GM19372 (cell line): ENCODE data around the gene RPS6KB1.
A peak's percentile ranks its signal among the peaks of the same experiment; 100 is the strongest.
"Not testable (repeated sequence)": the region's sequence is repeated elsewhere in the genome, so short reads cannot be mapped to it uniquely, and the experiment has no call there.

ENCODE experiments used
- ATAC-seq: cut with Tn5 transposase; IDR thresholded peaks from one replicate; pipeline ENCODE4 v1.9.1; 2021; ENCODE audit warnings: mild to moderate bottlenecking, low read depth, moderate library complexity; ENCODE audit not compliant: unreplicated experiment

Gene RPS6KB1

DNA sequence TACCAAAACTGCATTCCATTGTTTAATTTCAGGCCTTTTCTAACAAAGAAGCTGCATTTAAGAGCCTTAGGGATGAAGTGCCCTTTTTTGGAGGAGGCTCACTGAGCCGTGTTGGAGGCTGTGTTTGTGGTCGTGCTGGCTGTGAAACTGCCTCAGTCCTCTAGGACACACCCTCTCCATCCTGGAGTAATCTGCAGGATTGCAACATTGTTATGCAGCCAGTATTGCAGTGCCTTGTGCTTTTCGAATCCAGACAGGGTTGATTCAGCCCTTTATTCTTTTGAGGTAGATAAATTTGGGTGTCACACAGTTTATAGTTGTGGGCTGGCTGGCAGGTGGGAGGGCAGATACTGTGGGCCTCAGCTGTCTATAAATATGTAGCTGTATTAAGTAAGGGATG lies 37.8 kb downstream of the RPS6KB1 start:
- ATAC-seq = not testable (repeated sequence)

DNA sequence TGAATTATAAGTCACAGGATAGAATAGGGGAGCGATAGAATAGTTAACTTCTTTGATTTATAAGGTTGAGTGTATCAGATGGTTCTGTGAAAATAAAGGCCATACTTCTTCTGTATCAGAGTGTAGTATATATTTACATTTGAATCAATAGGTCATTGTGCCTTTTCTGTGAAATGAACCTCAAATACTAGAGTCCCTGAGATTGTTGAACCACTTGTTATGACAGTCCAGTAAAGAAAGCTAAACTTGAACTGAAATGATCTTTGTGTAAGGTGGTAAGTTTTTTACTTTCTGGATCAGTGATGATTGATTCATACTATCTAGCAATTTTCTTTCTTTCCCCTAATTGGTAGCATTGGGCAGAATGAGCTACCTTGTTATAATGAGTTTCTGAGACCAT lies 40.4 kb downstream of the RPS6KB1 start:
- not testable (repeated sequence) for ATAC-seq

DNA sequence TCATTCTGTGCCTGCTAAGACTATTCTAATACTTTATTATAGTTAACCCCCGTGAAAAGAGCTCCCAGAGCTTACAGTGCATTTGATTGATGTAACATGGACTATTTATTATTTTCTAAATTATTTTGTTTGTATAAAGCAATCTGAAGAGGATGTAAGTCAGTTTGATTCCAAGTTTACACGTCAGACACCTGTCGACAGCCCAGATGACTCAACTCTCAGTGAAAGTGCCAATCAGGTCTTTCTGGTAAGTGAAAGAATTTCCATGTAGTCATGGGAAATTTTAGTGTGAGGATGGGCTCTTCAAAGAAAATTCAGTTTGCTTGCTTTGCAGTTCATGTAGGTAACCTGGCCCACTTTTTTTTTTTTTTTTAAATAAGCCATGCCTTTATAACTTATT lies 47.8 kb downstream of the RPS6KB1 start:
- ATAC-seq = not testable (repeated sequence)

DNA sequence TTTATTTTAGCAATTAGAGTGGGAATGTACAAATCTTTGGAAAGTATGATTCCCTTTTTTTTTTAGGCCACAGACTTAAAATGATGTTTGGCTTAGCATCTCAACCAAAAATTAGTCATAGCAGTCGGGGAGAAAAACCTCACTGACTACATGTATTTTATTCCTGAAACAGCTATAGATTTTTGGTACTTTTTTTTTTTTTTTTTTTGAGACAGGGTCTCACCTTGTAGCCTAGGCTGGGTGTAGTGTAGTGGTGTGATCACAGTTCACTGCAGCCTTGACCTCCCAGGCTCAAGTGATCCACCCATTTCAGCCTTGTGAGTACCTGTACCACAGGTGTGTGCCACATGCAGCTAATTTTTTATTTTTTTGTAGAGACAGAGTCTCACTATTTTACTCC lies 48.2 kb downstream of the RPS6KB1 start:
- no peak for ATAC-seq

DNA sequence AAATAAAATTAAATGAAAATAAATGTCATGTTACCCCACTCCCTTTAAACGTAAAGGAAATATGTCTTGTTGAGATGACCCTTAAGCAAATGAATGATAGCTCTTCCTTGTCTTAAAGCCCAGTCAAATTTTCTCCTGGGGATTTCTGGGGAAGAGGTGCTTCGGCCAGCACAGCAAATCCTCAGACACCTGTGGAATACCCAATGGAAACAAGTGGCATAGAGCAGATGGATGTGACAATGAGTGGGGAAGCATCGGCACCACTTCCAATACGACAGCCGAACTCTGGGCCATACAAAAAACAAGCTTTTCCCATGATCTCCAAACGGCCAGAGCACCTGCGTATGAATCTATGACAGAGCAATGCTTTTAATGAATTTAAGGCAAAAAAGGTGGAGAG lies 53.5 kb downstream of the RPS6KB1 start:
- not testable (repeated sequence) for ATAC-seq

DNA sequence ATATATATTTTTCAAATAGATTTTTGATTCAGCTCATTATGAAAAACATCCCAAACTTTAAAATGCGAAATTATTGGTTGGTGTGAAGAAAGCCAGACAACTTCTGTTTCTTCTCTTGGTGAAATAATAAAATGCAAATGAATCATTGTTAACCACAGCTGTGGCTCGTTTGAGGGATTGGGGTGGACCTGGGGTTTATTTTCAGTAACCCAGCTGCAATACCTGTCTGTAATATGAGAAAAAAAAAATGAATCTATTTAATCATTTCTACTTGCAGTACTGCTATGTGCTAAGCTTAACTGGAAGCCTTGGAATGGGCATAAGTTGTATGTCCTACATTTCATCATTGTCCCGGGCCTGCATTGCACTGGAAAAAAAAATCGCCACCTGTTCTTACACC lies 54.4 kb downstream of the RPS6KB1 start:
- ATAC-seq = not testable (repeated sequence)

DNA sequence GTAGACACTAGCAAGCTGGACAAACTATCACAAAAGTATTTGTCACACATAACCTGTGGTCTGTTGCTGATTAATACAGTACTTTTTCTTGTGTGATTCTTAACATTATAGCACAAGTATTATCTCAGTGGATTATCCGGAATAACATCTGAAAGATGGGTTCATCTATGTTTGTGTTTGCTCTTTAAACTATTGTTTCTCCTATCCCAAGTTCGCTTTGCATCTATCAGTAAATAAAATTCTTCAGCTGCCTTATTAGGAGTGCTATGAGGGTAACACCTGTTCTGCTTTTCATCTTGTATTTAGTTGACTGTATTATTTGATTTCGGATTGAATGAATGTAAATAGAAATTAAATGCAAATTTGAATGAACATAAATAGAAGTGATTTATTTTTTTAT lies 57.1 kb downstream of the RPS6KB1 start:
- ATAC-seq = no peak

DNA sequence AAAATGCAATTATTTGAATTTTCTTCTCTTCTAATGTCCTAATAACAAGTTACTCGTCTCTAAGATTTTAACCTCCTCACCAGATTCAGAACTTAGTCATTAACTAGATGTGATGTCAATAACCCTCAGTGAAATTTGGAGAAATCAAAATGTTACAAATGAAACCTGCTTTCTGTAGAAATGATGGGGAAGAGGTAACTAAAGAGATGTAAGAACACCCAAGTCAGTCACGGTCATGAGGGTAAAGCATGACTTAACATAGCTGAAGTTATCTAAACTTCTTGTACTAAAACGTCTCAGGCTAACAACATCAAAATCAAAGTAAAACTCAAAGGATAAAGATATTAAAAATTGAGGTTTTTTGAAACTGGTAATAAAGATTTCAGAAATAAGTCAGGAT lies 61.9 kb downstream of the RPS6KB1 start:
- ATAC-seq = no peak

DNA sequence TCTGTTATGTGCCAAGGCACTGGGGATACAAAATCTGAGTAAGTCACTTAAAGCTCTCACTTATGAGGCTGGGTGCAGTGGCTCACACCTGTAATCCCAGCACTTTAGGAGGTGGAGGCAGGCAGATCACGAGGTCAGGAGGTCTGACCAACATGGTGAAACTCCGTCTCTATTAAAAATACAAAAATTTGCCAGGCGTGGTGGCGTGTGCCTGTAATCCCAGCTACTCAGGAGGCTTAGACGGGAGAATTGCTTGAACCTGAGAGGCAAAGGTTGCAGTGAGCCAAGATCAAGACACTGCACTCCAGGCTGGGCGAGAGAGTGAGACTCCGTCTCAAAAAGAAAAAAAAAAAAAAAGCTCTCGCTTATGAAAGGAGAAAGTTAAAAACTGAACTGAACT lies 66.7 kb downstream of the RPS6KB1 start:
- not testable (repeated sequence) for ATAC-seq

DNA sequence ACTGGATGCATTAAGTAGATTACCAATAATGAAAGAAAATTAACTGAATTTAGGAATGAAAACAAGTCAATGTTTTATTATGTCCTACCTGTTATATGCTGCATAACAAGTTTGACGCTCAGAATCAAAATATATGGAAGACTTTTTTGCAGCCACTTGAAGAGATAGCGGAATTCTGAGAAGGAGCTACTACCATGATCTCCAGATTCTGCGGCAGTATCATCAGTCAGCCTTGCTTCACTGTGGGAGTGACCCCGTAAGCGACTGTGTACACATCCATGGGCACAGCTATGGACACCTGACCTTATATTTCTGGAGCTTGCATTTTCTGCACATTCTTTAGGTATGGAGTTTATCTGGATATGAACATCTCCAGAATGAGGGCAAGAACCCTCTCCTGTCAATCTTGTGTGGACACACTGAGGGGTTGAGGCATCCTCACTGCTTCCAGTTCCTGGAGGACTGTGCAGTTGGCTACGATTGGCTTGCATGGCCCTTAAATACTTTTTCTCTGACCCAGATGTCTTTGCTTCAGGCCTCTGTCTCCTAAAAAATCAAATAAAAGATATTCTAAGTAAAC lies 69.9 kb downstream of the RPS6KB1 start:
- ATAC-seq = no peak

DNA sequence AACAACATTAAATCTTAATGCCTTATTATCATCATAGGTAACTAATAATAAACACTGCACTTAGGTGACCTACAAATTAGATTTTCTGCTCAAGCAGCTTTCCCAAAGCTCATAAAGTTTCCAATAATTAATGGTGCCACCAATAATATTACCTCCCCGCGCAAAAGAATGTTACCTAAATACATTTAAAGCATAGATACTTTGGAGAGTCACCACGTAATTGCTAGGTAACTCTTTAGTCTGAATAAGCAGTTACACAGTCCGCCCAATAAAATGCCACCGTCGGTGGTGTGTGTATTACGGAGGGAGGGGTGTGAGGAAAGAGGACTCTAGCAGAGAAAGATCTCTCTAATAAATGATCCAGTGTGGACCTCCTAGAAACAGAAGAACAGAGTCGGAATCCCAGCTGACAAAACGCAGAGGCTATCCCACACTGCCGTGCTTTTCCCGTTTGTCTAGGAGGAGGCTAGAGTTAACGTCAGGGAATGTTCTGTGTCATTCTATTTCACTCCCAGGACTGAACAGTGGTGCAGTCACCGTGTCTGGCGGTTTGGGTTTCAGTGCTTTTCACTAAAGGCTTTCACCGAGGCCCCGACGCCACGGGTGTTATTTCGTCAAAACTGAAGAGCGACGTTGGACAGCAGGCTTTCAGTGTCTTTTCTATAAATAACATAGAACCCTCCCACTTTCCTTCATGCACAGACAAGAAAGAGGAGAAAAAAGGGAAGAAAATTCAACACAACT lies 71.0 kb downstream of the RPS6KB1 start:
- peak; percentile 35 for ATAC-seq

DNA sequence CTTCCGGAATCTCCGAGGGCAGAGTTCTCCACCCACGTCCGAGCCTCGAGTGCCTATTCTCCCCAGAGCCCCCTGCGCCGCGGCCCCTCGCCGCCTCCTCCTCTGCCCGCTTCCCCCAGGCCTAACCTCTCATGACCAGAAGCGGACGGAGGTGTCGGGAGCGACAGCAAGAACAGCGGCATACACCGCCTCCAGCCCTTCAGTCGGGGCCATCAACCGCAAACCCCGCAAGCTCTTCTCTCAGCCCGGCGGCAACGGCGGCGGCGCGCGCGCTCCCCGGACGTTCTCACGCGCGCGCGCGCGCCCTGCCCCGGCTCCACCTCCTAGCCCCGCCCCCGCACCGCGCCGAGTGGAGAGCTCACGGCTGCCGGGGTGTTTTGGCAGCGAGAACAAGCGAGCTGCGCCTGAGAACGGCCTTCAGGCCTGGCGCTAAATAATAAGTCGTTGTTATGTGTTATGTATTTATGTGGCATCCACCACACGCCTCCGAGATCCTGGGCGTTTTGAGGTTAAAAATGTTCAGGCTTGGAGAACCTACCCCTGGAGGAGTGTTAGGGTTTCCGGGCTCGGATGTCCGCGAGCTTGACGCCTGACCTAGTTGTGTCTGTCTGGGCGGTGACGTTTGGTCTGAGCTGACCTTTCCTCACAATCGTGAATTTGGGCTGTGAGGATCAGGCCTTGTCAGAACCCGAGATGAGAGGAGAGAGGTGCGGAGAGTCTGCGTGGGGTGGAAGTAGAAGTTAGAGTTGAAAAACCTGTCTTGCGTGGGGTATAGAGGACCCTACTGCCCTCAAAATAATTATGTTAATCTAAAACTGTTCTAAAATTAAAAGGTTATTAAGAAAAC lies 71.8 kb downstream of the RPS6KB1 start, which contains the start of gene RNFT1:
TSS of gene RNFT1 (minus strand) at position 259 of the 847 bp plus-strand sequence. CDS start at position 182, 77 bp downstream.
- ATAC-seq = peak; percentile 86

DNA sequence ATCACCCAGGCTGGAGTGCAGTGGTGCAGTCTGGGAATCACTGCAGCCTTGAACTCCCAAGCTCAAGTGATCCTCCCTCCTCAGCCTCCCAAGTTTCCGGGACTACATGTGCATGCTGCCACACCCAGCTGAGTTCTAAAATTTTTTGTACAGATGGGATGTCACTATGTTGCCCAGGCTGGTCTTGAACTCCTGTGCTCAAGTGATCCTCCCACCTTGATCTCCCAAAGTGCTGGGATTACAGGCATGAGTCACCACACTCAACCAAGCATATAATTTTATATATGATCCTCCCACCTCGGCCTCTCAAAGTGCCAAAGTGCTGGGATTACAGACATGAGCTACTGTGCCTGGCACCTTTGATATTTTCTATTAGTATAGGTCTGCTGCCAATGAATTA lies 78.8 kb downstream of the RPS6KB1 start:
- ATAC-seq = not testable (repeated sequence)

DNA sequence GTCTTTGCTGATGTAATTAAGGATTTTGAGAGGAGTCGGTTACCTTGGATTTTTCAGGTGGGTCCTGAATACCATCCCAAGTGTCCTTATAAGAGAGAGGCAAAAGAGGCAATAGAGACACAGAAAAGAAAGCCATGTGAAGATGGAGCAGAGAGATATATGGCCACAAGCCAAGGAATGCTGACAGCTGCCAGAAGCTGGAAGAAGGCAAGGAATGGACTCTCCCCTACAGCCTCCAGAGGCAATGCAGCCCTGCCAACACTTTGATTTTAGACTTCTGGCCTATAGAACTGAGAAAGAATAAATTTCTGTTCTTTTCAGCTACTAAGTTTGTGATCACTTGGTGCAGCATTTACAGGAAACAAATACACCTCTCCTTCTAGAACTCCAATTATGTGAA lies 79.9 kb downstream of the RPS6KB1 start:
- no peak for ATAC-seq

DNA sequence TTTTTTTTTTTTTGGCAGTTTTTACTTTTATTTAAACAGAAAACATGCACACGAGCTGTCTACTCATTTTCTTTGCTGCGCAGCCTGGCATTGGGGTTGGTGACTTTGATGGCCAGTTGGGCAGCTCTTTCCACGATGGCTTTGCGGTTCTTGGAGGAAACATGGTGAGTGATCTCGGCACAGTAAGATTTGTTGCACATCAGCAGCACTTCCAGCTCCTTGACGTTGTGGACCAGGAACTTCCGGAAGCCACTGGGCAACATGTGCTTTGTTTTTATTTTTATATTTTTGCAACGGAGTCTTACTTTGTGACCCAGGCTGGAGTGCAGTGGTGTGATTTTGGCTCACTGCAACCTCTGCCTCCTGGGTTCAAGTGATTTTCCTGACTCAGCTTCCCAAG lies 80.6 kb downstream of the RPS6KB1 start:
- not testable (repeated sequence) for ATAC-seq

DNA sequence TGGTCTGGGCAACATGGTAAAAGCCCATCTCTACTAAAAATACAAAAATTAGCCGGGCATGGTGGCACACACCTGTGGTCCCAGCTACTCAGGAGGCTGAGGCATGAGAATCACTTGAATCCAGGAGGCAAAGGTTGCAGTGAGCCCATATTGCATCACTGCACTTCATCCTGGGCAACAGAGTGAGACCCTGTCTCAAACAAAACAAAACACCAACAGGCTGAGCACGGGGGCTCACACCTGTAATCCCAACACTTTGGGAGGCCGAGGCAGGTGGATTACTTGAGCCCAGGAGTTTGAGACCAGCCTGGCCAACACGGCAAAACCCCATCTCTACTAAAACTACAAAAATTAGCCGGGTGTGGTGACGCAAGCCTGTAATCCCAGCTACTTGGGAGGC lies 82.2 kb downstream of the RPS6KB1 start:
- ATAC-seq = not testable (repeated sequence)

DNA sequence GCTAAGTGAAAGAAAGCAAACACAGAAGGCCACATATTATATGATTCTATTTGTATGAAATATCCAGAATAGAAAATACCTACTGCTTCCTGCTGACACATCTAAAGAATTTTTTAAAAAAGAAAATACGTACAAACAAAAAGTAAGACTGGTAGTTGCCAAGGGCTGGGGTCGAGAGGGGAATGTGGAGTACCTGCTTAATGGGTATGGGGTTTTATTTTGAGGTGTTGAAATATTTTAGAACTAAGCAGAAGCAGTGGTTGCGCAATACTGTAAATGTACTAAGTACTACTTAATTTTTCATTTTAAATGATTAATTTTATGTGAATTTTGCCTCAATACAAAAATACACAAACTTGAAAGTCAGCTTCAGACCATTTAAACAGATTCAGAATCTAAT lies 103.7 kb downstream of the RPS6KB1 start:
- ATAC-seq = not testable (repeated sequence)
